Measurements from ENCODE around the gene PTPRM.

Gene PTPRM

GRCh38 chr18:7902399-7902839 is 335.3 kb downstream of the PTPRM start:
- DNase-seq: no peak

GRCh38 chr18:7904529-7904928 is 337.4 kb downstream of the PTPRM start:
- DNase-seq: no peak

GRCh38 chr18:7908681-7909299 is 341.7 kb downstream of the PTPRM start:
- DNase-seq: no peak

- no peak for DNase-seq
These were observed 347.9 kb downstream of the PTPRM start for GRCh38 chr18:7914834-7915670.

GRCh38 chr18:7918701-7919100 is 351.6 kb downstream of the PTPRM start:
- no peak for DNase-seq

GRCh38 chr18:7919565-7919964 is 352.4 kb downstream of the PTPRM start:
- DNase-seq: no peak

- no peak for DNase-seq
These were observed 354.9 kb downstream of the PTPRM start for GRCh38 chr18:7921938-7922587.

GRCh38 chr18:7923105-7923504 is 356.0 kb downstream of the PTPRM start:
- DNase-seq: no peak

- DNase-seq: no peak
These were observed 357.5 kb downstream of the PTPRM start for GRCh38 chr18:7924616-7925015.

GRCh38 chr18:7926526-7926925 is 359.4 kb downstream of the PTPRM start:
- DNase-seq: peak; percentile 23

GRCh38 chr18:7927119-7927518 is 360.0 kb downstream of the PTPRM start:
- DNase-seq: no peak

GRCh38 chr18:7931763-7932162 is 364.6 kb downstream of the PTPRM start:
- no peak for DNase-seq

- DNase-seq: no peak
These were observed 370.2 kb downstream of the PTPRM start for GRCh38 chr18:7937268-7937667.

GRCh38 chr18:7939521-7939920 is 372.4 kb downstream of the PTPRM start:
- DNase-seq: no peak

- DNase-seq: no peak
These were observed 373.3 kb downstream of the PTPRM start for GRCh38 chr18:7940379-7940778.

GRCh38 chr18:7940971-7941370 is 373.9 kb downstream of the PTPRM start:
- no peak for DNase-seq

GRCh38 chr18:7941533-7941932 is 374.4 kb downstream of the PTPRM start:
- no peak for DNase-seq

- no peak for DNase-seq
These were observed 378.8 kb downstream of the PTPRM start for GRCh38 chr18:7945882-7946281.

- no peak for DNase-seq
These were observed 379.7 kb downstream of the PTPRM start for GRCh38 chr18:7946734-7947377.

- no peak for DNase-seq
These were observed 383.4 kb downstream of the PTPRM start for GRCh38 chr18:7950380-7951136.

GRCh38 chr18:7953095-7953958 is 386.2 kb downstream of the PTPRM start:
- peak; percentile 59 for DNase-seq

GRCh38 chr18:7954238-7954637 is 387.1 kb downstream of the PTPRM start:
- DNase-seq: no peak
